ENCODE results near the gene EYA2. TPM values are rescaled to one million over a fixed set of nuclear protein-coding genes. Genes with fewer than 3 reads are reported as not detected.

Gene EYA2
- total and polyA plus RNA-seq, 2 of the 4 experiments (the other 2 are of a cell fraction) = 2.3 to 5.4 TPM

GRCh38 chr20:46991168-46991567 lies 96.5 kb downstream of the EYA2 start:
- no peak overlapping the region for H2AK9ac ChIP-seq (replicated peaks; ENCODE audit: low read depth, low read length, poor library complexity)
- no peak for ATAC-seq (ENCODE audit: low read depth)
- H3K4me3 ChIP-seq (ENCODE audit: insufficient read depth, low read depth, low read length) = no peak overlapping the region
- no peaks in the 10 kb centered on the region for H3K27me3 ChIP-seq (ENCODE audit: control insufficient read depth, insufficient read depth, low read length)
- H3K4ac ChIP-seq (ENCODE audit: low read depth, low read length) = no peak overlapping the region
- no peaks in the 10 kb centered on the region for H3K9me1 ChIP-seq (ENCODE audit: insufficient read depth, low read length)
- H2BK5ac ChIP-seq (ENCODE audit: low read depth, low read length, poor library complexity, severe bottlenecking) = no peak overlapping the region
- TF ChIP-seq FOS (IDR thresholded peaks at IDR 0.05; ENCODE audit: low read depth, low read length) (no peak), CTCF (conservative IDR thresholded peaks at IDR 0.05; ENCODE audit: low read depth, low read length) (no peak), MAFK (IDR thresholded peaks at IDR 0.05; ENCODE audit: low read depth, low read length) (no peak), BHLHE40 (IDR thresholded peaks at IDR 0.05; ENCODE audit: low read depth, low read length) (no peak), NFE2L2 (IDR thresholded peaks at IDR 0.05; ENCODE audit: low read depth, low read length) (no peak)
- in situ Hi-C loops (cut with MboI; ENCODE audit: low sequenced_read_pairs) = no loop called here
- POLR2A ChIA-PET (ENCODE audit: unreplicated experiment) = no interaction called here
- no peak overlapping the region for H3K56ac ChIP-seq (ENCODE audit: extremely low read depth, insufficient read depth, low read length)
- no peak overlapping the region for H4K8ac ChIP-seq (ENCODE audit: low read depth in 2 of 2, low read length in 2 of 2)
- no peak overlapping the region for H2AFZ ChIP-seq (replicated peaks; ENCODE audit: low read length, poor library complexity)
- no peak overlapping the region for H2AK5ac ChIP-seq (ENCODE audit: low read depth, low read length)
- dilution Hi-C loops (cut with HindIII; ENCODE audit: low sequenced_read_pairs, unreplicated experiment) = no loop called here
- H3K4me1 ChIP-seq (ENCODE audit: control insufficient read depth, insufficient read depth, low read length) = no peaks in the 10 kb centered on the region; the same call in 1 of the 2 replicates
- no peak overlapping the region for H3K18ac ChIP-seq (ENCODE audit: low read depth, low read length)
- CTCF ChIA-PET = no interaction called here
- H3K79me1 ChIP-seq (ENCODE audit: low read depth in 1 of 2, low read length in 2 of 2) = no peaks in the 10 kb centered on the region
- no peak overlapping the region for H2BK15ac ChIP-seq (ENCODE audit: low read depth, low read length)
- no peak overlapping the region for H3K4me2 ChIP-seq (ENCODE audit: low read depth, low read length)
- no peak overlapping the region for H4K5ac ChIP-seq (ENCODE audit: low read depth, low read length)
- H2BK20ac ChIP-seq (ENCODE audit: low read depth, low read length) = no peak overlapping the region
- no peak overlapping the region for H3K27ac ChIP-seq (ENCODE audit: insufficient read depth, low read length)
- no peak overlapping the region for H3K9ac ChIP-seq (ENCODE audit: low read depth, low read length)
- no peak overlapping the region for H2BK120ac ChIP-seq (ENCODE audit: low read depth, low read length)
- no TSS peak for BruUV-seq (replicated peaks)
- 0 out of 2 replicates have a peak, but pooled peaks cover 2% of the 10 kb centered on the region for H3K36me3 ChIP-seq (ENCODE audit: control insufficient read depth, insufficient read depth, low read length)
- 0 out of 2 replicates have a peak, but pooled peaks cover 3% of the 10 kb centered on the region for H4K20me1 ChIP-seq (ENCODE audit: insufficient read depth, low read length)
- H3K14ac ChIP-seq (replicated peaks; ENCODE audit: low read depth, low read length) = no peak overlapping the region
- H3K23ac ChIP-seq (ENCODE audit: low read depth, low read length) = no peak overlapping the region
- no peaks in the 10 kb centered on the region for H3K9me3 ChIP-seq (ENCODE audit: control insufficient read depth, insufficient read depth, low read length)
- no peak overlapping the region for H4K91ac ChIP-seq (ENCODE audit: insufficient read depth, low read depth, low read length)
- no peak for DNase-seq
- intact Hi-C loops (cut with micrococcal nuclease) = no loop called here
- WGBS, 2 experiments (ENCODE audit: extremely low coverage in 2 of 2, insufficient read length in 1 of 2) = no CpG with 5 or more reads among the region's 3 CpGs

Measured in IMR-90 (cell line).